Stomach (tissue), 9 donors: Measurements from ENCODE around the gene SELENOP. TPM values are rescaled to one million over a fixed set of nuclear protein-coding genes. Genes with fewer than 3 reads are reported as not detected.

ENCODE experiments used
- DNase-seq, 2 donors: peaks; one replicate each; pipeline versions ENCODE4 v3.0.0 to v3.0.0-alpha.2; 2013 to 2019
- H3K27ac ChIP-seq, 5 donors: fragments of 200-600 bp in 4 of 5; sonication (generic) in 4 of 5; one replicate each; pipeline ENCODE4 v1.5.1; 2013 to 2019; ENCODE audit warnings: mild to moderate bottlenecking in 1 of 5, moderate library complexity in 1 of 5
- H3K27me3 ChIP-seq, 3 donors: fragments of 200-600 bp; sonication (generic); one replicate each; pipeline ENCODE4 v1.5.1; 2017 to 2019; ENCODE audit warnings: mixed run types in 1 of 3
- H3K36me3 ChIP-seq, 4 donors: fragments of 200-600 bp; sonication (generic); 1 replicate in 3 of 4; 2 replicates in 1 of 4; pipeline ENCODE4 v1.5.1; 2016 to 2019
- H3K4me1 ChIP-seq, 4 donors: fragments of 200-600 bp; sonication (generic); one replicate each; pipeline ENCODE4 v1.5.1; 2016 to 2019
- H3K4me3 ChIP-seq, 4 donors: fragments of 200-600 bp; sonication (generic) in 3 of 4; one replicate each; pipeline ENCODE4 v1.5.1; 2016 to 2019; ENCODE audit warnings: mild to moderate bottlenecking in 1 of 4
- H3K9me3 ChIP-seq, 4 donors: fragments of 200-600 bp; sonication (generic); one replicate each; pipeline ENCODE4 v1.5.1; 2016 to 2019
- CTCF ChIP-seq, 7 experiments: fragments of 450-650 bp in 4 of 7; fragments of 200-600 bp in 3 of 7; sonication (generic) in 3 of 7; IDR thresholded peaks; one replicate each; pipeline ENCODE4 v1.5.1; 2016 to 2019; ENCODE audit warnings: antibody characterized with exemption in 7 of 7, control low read depth in 2 of 7, mild to moderate bottlenecking in 1 of 7
- EP300 ChIP-seq: sonication (generic); formaldehyde crosslinking; IDR thresholded peaks from one replicate; pipeline ENCODE4 v1.6.1; 2017; ENCODE audit warnings: antibody characterized with exemption
- POLR2A ChIP-seq, 4 donors: fragments of 450-650 bp; IDR thresholded peaks; one replicate each; pipeline ENCODE4 v1.6.1; 2016; ENCODE audit warnings: antibody characterized with exemption in 4 of 4, control low read depth in 2 of 4, mild to moderate bottlenecking in 1 of 4, moderate library complexity in 1 of 4
- POLR2AphosphoS5 ChIP-seq, 3 donors: sonication (generic); formaldehyde crosslinking; IDR thresholded peaks; one replicate each; pipeline ENCODE4 v1.6.1; 2016; ENCODE audit warnings: antibody characterized with exemption in 3 of 3
- WGBS, 5 donors: extraction: QIAGEN DNeasy Blood & Tissue Kit in 3 of 5; methylation state at CpG; one replicate each; pipeline versions ENCODE4 v1.1.5 to v1.1.7; 2013 to 2018; 5-methylcytosine and 5-hydroxymethylcytosine counted together
- intact Hi-C: fragments of 100-400 bp; cut with DNase I; formaldehyde crosslinking; loops from one replicate; pipeline ENCODE4 v1.15.1; 2023; ENCODE audit warnings: low total_unique reads
- polyA plus RNA-seq, 3 donors: library from polyadenylated mRNA; stranded (reverse); fragments of 200-250 nt; gene quantifications; one replicate each; pipeline ENCODE4 v1.2.3, GENCODE V29; 2013
- total RNA-seq, 5 donors: library from RNA; depleted of rRNA; stranded (reverse); fragments of >200 nt; gene quantifications; one replicate each; pipeline versions ENCODE4 v1.1.0 to v1.2.3, GENCODE V29; 2014 to 2016
- donor health status: healthy with polysubstance abuse.
- donor health status: Bipolar disorder and iron deficiency.
- donor health status: healthy.

The SELENOP gene
- total and polyA plus RNA-seq, 8 donors = 83.5 to 484 (median 261) TPM

- H3K4me1 ChIP-seq = no peaks in the 10 kb centered on the region
- no peak for DNase-seq
- WGBS, 5 donors = 35 to 63% (median 51%) methylated on average over 13 of the region's 13 CpGs
- H3K4me3 ChIP-seq = peak overlapping the region in 1 of 4 donors; percentile 21
- intact Hi-C loops = no loop called here
- H3K36me3 ChIP-seq = no peaks in the 10 kb centered on the region
- H3K27me3 ChIP-seq = no peaks in the 10 kb centered on the region
- TF ChIP-seq CTCF (IDR thresholded peaks at IDR 0.05) (no peak), EP300 (no peak), POLR2AphosphoS5 (IDR thresholded peaks at IDR 0.05) (no peak)
- no peak overlapping the region for H3K27ac ChIP-seq
- H3K9me3 ChIP-seq = no peaks in the 10 kb centered on the region
Measured at GRCh38 chr5:42772265-42772993, 39.3 kb downstream of the SELENOP start.

DNA sequence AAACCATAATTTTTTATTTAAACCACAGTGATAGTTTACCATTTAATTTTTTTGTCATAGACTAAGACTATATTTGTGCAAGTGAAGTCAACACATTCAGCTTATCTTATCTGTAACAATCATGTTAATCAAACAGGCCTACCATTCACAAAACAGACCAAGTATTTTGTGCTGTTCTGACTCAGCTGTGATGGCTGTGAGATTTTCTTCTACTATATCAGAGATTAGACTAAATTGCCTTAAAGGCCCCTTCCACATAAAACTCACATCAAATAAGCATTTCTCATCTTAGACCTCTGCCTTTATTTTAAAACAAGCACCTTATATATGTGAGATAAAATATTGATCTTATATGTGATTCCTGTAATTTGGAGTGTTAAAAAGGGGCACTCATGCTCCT is 41.7 kb downstream of the SELENOP start:
- intact Hi-C loops = no loop called here
- DNase-seq = no peak
- TF ChIP-seq POLR2AphosphoS5 (IDR thresholded peaks at IDR 0.05) = no peak
- no peak for TF ChIP-seq EP300
- no peak for TF ChIP-seq CTCF (IDR thresholded peaks at IDR 0.05)
- no peak for TF ChIP-seq POLR2A (IDR thresholded peaks at IDR 0.05)

GRCh38 chr5:42768106-42768504 is 43.6 kb downstream of the SELENOP start:
- WGBS, 5 donors = 15 to 34% (median 24%) methylated on average over 1 of the region's 1 CpG
- Histone ChIP-seq H3K9me3 (no peaks in the 10 kb centered on the region), H3K4me3 (no peak overlapping the region), H3K27me3 (no peaks in the 10 kb centered on the region), H3K27ac (no peak overlapping the region), H3K4me1 (no peaks in the 10 kb centered on the region), H3K36me3 (no peaks in the 10 kb centered on the region)
- DNase-seq = no peak
- intact Hi-C loops = loop anchor here (10.0 kb wide), 1 partner anchor 913 kb away; no protein-coding TSS in a partner anchor
- TF ChIP-seq POLR2AphosphoS5 (IDR thresholded peaks at IDR 0.05) = no peak
- TF ChIP-seq POLR2A (IDR thresholded peaks at IDR 0.05) = no peak
- no peak for TF ChIP-seq CTCF (IDR thresholded peaks at IDR 0.05)
- no peak for TF ChIP-seq EP300

More for the DNA sequence above, 41.7 kb downstream of the SELENOP start:
- Histone ChIP-seq H3K9me3 (no peaks in the 10 kb centered on the region), H3K36me3 (no peaks in the 10 kb centered on the region), H3K4me1 (no peaks in the 10 kb centered on the region), H3K4me3 (no peak overlapping the region), H3K27me3 (no peaks in the 10 kb centered on the region), H3K27ac (no peak overlapping the region)

GRCh38 chr5:42767491-42768105 is 44.1 kb downstream of the SELENOP start:
- H3K27me3 ChIP-seq = no peaks in the 10 kb centered on the region
- no peak overlapping the region for H3K4me3 ChIP-seq
- H3K36me3 ChIP-seq = no peaks in the 10 kb centered on the region
- TF ChIP-seq POLR2AphosphoS5 (IDR thresholded peaks at IDR 0.05) (no peak), EP300 (no peak), CTCF (IDR thresholded peaks at IDR 0.05) (peak in 5 of 7 experiments; percentile 14 to 50 (median 24)), POLR2A (IDR thresholded peaks at IDR 0.05) (no peak)
- no peaks in the 10 kb centered on the region for H3K9me3 ChIP-seq
- no peak overlapping the region for H3K27ac ChIP-seq
- DNase-seq = peak in 1 of 2 donors; percentile 54
- 31 to 39% (median 33%) methylated on average over 3 of the region's 3 CpGs for WGBS, 5 donors
- H3K4me1 ChIP-seq = no peaks in the 10 kb centered on the region
- intact Hi-C loops = loop anchor here (10.0 kb wide), 1 partner anchor 913 kb away; no protein-coding TSS in a partner anchor
